HS-5 (cell line): ENCODE data around the gene MCL1.
"Not testable (repeated sequence)": the region's sequence is repeated elsewhere in the genome, so short reads cannot be mapped to it uniquely, and the experiment has no call there.

Source experiments
- DNase-seq: peaks from one replicate; pipeline ENCODE4 v3.0.0-alpha.2; 2012; ENCODE audit warnings: low read depth

MCL1 gene

GRCh38 chr1:150579110-150579944 lies at the start of gene MCL1:
Gene MCL1, minus strand, starts transcription at chr1:150579610. Its CDS starts 80 bp downstream, at chr1:150579530.
- DNase-seq: no peak

- no peak for DNase-seq
Measured at GRCh38 chr1:150628766-150629114, 49.3 kb upstream of the MCL1 start.

GRCh38 chr1:150627826-150628410 lies 48.5 kb upstream of the MCL1 start:
- no peak for DNase-seq

GRCh38 chr1:150626150-150626549 lies 46.7 kb upstream of the MCL1 start:
- DNase-seq: no peak

- not testable (repeated sequence) for DNase-seq
Measured at GRCh38 chr1:150624546-150624945, 45.1 kb upstream of the MCL1 start.

GRCh38 chr1:150624134-150624533 lies 44.7 kb upstream of the MCL1 start:
- not testable (repeated sequence) for DNase-seq

- no peak for DNase-seq
Measured at GRCh38 chr1:150622303-150622975, 43.0 kb upstream of the MCL1 start.

- no peak for DNase-seq
Measured at GRCh38 chr1:150621497-150622302, 42.3 kb upstream of the MCL1 start.

- no peak for DNase-seq
Measured at GRCh38 chr1:150620919-150621318, 41.5 kb upstream of the MCL1 start.

GRCh38 chr1:150619576-150620509 lies 40.4 kb upstream of the MCL1 start:
- peak; percentile 52 for DNase-seq

GRCh38 chr1:150615346-150616201 lies 36.2 kb upstream of the MCL1 start:
- no peak for DNase-seq

- peak; percentile 84 for DNase-seq
Measured at GRCh38 chr1:150613061-150613920, 33.9 kb upstream of the MCL1 start.

- DNase-seq: no peak
Measured at GRCh38 chr1:150612014-150612345, 32.6 kb upstream of the MCL1 start.

- DNase-seq: no peak
Measured at GRCh38 chr1:150610576-150610975, 31.2 kb upstream of the MCL1 start.

GRCh38 chr1:150609732-150610131 lies 30.3 kb upstream of the MCL1 start:
- DNase-seq: no peak

GRCh38 chr1:150606463-150607142 lies 27.2 kb upstream of the MCL1 start:
- no peak for DNase-seq

- DNase-seq: not testable (repeated sequence)
Measured at GRCh38 chr1:150605451-150605731, 26.0 kb upstream of the MCL1 start.

GRCh38 chr1:150604226-150604588 lies 24.8 kb upstream of the MCL1 start:
- DNase-seq: no peak

- no peak for DNase-seq
Measured at GRCh38 chr1:150603711-150604110, 24.3 kb upstream of the MCL1 start.
